HepG2 (cell line): ENCODE measurements around the gene MRPL51. TPM values are rescaled to one million over a fixed set of nuclear protein-coding genes. Genes with fewer than 3 reads are reported as not detected.

Experiments
- HOMEZ ChIP-seq: IDR thresholded peaks from 2 replicates; pipeline ENCODE4 v1.6.1; 2016; ENCODE audit warnings: low read depth
- KLF12 ChIP-seq: sonication (generic); formaldehyde crosslinking; IDR thresholded peaks from 2 replicates; pipeline ENCODE4 v1.4.0; 2020; ENCODE audit warnings: missing genetic modification reagents, borderline replicate concordance
- MIER3 ChIP-seq: IDR thresholded peaks from 2 replicates; pipeline ENCODE4 v1.6.1; 2016; ENCODE audit warnings: missing compliant biosample characterization, borderline replicate concordance
- NCOA2 ChIP-seq: sonication (generic); formaldehyde crosslinking; IDR thresholded peaks from 2 replicates; pipeline ENCODE4 v1.8.0; 2022; ENCODE audit warnings: inconsistent platforms
- PATZ1 ChIP-seq: sonication (generic); formaldehyde crosslinking; IDR thresholded peaks from 2 replicates; pipeline ENCODE4 v1.4.0; 2020; ENCODE audit warnings: missing genetic modification reagents
- PCBP1 ChIP-seq: fragments of 200-400 bp; formaldehyde crosslinking; IDR thresholded peaks from 2 replicates; pipeline ENCODE4 v1.6.1; 2017; ENCODE audit warnings: mild to moderate bottlenecking, low read depth, low read length, borderline replicate concordance
- SUZ12 ChIP-seq: fragments of 150-350 bp; IDR thresholded peaks from 2 replicates; pipeline ENCODE4 v1.6.1; 2014; ENCODE audit warnings: low read depth, low read length
- ZMYM2 ChIP-seq: sonication (generic); formaldehyde crosslinking; IDR thresholded peaks from 2 replicates; pipeline ENCODE4 v1.8.0; 2022; ENCODE audit warnings: mild to moderate bottlenecking, missing genetic modification reagents
- ZNF280D ChIP-seq: sonication (generic); formaldehyde crosslinking; IDR thresholded peaks from 2 replicates; pipeline ENCODE4 v1.5.1; 2020; ENCODE audit warnings: mild to moderate bottlenecking, missing genetic modification reagents
- ZNF318 ChIP-seq: sonication (generic); formaldehyde crosslinking; IDR thresholded peaks from 2 replicates; pipeline ENCODE4 v1.4.0; 2020; ENCODE audit warnings: mild to moderate bottlenecking, missing genetic modification reagents
- polyA plus RNA-seq, 8 experiments: library from polyadenylated mRNA; depleted of rRNA in 3 of 8; stranded (reverse) in 7 of 8; unstranded in 1 of 8; fragments of >200 nt; fragmentation: Illumina TruSeq in 4 of 8; extraction: Trizol in 4 of 8; gene quantifications; 2 replicates each; pipeline versions ENCODE4 v1.2.1 to v1.2.3, GENCODE V29; 2011 to 2016; ENCODE audit warnings: low read depth in 4 of 8, missing spikeins in 1 of 8, mixed read lengths in 1 of 8; ENCODE audit not compliant: insufficient read depth in 1 of 8
- total RNA-seq, 5 experiments: library from RNA; depleted of rRNA; stranded (reverse); fragments of >200 nt; fragmentation: Illumina TruSeq; extraction: Trizol; gene quantifications; 2 replicates each; pipeline ENCODE4 v1.2.3, GENCODE V29; 2016; ENCODE audit warnings: low read depth in 1 of 5
- TF ChIP-seq, protein P1 (sequence below): sonication (generic); formaldehyde crosslinking; IDR thresholded peaks from 2 replicates; pipeline ENCODE4 v1.5.0; 2020; ENCODE audit warnings: missing genetic modification reagents

The MRPL51 gene
- total and polyA plus RNA-seq, 2 of the 13 experiments (the other 11 are each of a cell fraction or from before 2014, with no cell fraction given), result 64.8 to 278 TPM

GRCh38 chr12:6542209-6543009 is 49.3 kb upstream of the MRPL51 start (continued):
- no peak for TF ChIP-seq ZNF318 (CRISPR knock-in tag)
- TF ChIP-seq NCOA2 (CRISPR knock-in tag), result peak; percentile 79
- peak; percentile 73; the same call in 1 of the 2 replicates for TF ChIP-seq KLF12 (CRISPR knock-in tag)
- no peak for TF ChIP-seq SUZ12
- TF ChIP-seq, protein P1, sequence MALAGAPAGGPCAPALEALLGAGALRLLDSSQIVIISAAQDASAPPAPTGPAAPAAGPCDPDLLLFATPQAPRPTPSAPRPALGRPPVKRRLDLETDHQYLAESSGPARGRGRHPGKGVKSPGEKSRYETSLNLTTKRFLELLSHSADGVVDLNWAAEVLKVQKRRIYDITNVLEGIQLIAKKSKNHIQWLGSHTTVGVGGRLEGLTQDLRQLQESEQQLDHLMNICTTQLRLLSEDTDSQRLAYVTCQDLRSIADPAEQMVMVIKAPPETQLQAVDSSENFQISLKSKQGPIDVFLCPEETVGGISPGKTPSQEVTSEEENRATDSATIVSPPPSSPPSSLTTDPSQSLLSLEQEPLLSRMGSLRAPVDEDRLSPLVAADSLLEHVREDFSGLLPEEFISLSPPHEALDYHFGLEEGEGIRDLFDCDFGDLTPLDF (CRISPR knock-in tag), result no peak
- peak; percentile 53; the same call in 1 of the 2 replicates for TF ChIP-seq PATZ1 (CRISPR knock-in tag)
- peak; percentile 28; the same call in 1 of the 2 replicates for TF ChIP-seq HOMEZ (CRISPR knock-in tag)
- TF ChIP-seq PCBP1, result no peak
- 0 out of 2 replicates have a peak, but pooled peaks have one; percentile 39 for TF ChIP-seq ZMYM2 (CRISPR knock-in tag)
- TF ChIP-seq ZNF280D (CRISPR knock-in tag), result no peak
- peak; percentile 85; the same call in 1 of the 2 replicates for TF ChIP-seq MIER3
